Heart right ventricle (tissue), 16 donors: ENCODE measurements around the gene HYAL4. TPM values are rescaled to one million over a fixed set of nuclear protein-coding genes. Genes with fewer than 3 reads are reported as not detected.

Source experiments
- ATAC-seq, 8 donors: fragments of 200-7000 bp; cut with Tn5 transposase; one replicate each; pipeline ENCODE4 v1.9.1; 2020; ENCODE audit warnings: mild to moderate bottlenecking in 8 of 8, moderate library complexity in 8 of 8, moderate number of reproducible peaks in 1 of 8
- DNase-seq, 2 donors: peaks; one replicate each; pipeline ENCODE4 v3.0.0-alpha.2; 2020
- H3K27ac ChIP-seq, 10 donors: fragments of 200-600 bp; sonication (generic) in 2 of 10; one replicate each; pipeline versions ENCODE4 v1.5.0 to v1.8.0; 2020 to 2022; ENCODE audit warnings: mild to moderate bottlenecking in 3 of 10
- H3K27me3 ChIP-seq, 7 donors: fragments of 200-600 bp; one replicate each; pipeline ENCODE4 v1.8.0; 2021 to 2022; ENCODE audit warnings: mild to moderate bottlenecking in 2 of 7
- H3K36me3 ChIP-seq, 9 donors: fragments of 200-600 bp; sonication (generic) in 1 of 9; one replicate each; pipeline versions ENCODE4 v1.5.0 to v1.8.0; 2020 to 2022; ENCODE audit warnings: mild to moderate bottlenecking in 2 of 9
- H3K4me1 ChIP-seq, 9 donors: fragments of 200-600 bp; sonication (generic) in 1 of 9; one replicate each; pipeline versions ENCODE4 v1.5.0 to v1.8.0; 2020 to 2022; ENCODE audit warnings: mild to moderate bottlenecking in 4 of 9
- H3K4me3 ChIP-seq, 10 donors: fragments of 200-600 bp; sonication (generic) in 2 of 10; one replicate each; pipeline versions ENCODE4 v1.5.0 to v1.8.0; 2020 to 2022; ENCODE audit warnings: mild to moderate bottlenecking in 7 of 10, moderate library complexity in 2 of 10
- H3K9me3 ChIP-seq, 11 donors: fragments of 200-600 bp in 10 of 11; sonication (generic) in 2 of 11; one replicate each; pipeline versions ENCODE4 v1.5.0 to v1.8.0; 2013 to 2022; ENCODE audit warnings: mild to moderate bottlenecking in 2 of 11, control low read depth in 1 of 11, moderate library complexity in 1 of 11
- WGBS, 2 donors: extraction: QIAGEN DNeasy Blood & Tissue Kit; methylation state at CpG; one replicate each; pipeline ENCODE4 v1.1.7; 2013; ENCODE audit warnings: inconsistent platforms in 1 of 2; 5-methylcytosine and 5-hydroxymethylcytosine counted together
- intact Hi-C, 10 donors: fragments of 100-400 bp; cut with DNase I; formaldehyde crosslinking; loops; one replicate each; pipeline versions ENCODE4 v1.11.1 to v1.14.2; 2022
- polyA plus RNA-seq, 2 donors: library from polyadenylated mRNA; stranded (reverse); fragments of 200-250 nt; gene quantifications; one replicate each; pipeline ENCODE4 v1.2.3, GENCODE V29; 2013
- total RNA-seq, 10 donors: library from RNA; stranded (reverse); fragmentation: NEBNext Ultra II Directional in 3 of 10; extraction: Animal tissue kit (Norgen Biotek cat#: 25700) in 3 of 10; gene quantifications; one replicate each; pipeline versions ENCODE4 v1.2.1 to v1.2.4, GENCODE V29; 2021 to 2023
- TF ChIP-seq, protein P1 (sequence below), 9 donors: fragments of 200-600 bp; sonication (generic) in 2 of 9; IDR thresholded peaks; one replicate each; pipeline versions ENCODE4 v1.5.0 to v1.8.0; 2021 to 2022; ENCODE audit warnings: antibody characterized with exemption in 9 of 9, mild to moderate bottlenecking in 5 of 9, moderate library complexity in 1 of 9
- donor health status: Arrhythmogenic right ventricular cardiomyopathy.
- donor health status: ischemic (EF 13 %, LVEDD 7.1; RV severe dilation, severe dysfunction).
- donor health status: healthy with polysubstance abuse.
- donor health status: DM: no; HTN: yes; CAD: no.
- donor health status: DM: no; HTN: no; CAD: no.
- donor health status: ischemic (EF 25% LVEDD 6.9; RV normal size, moderate dysfunction).
- donor health status: ischemic (EF 25% LVEDD 5.7; RV mildly dilated, moderate dysfunction).
- donor health status: healthy.
- donor health status: DM: yes; HTN: yes; CAD: no.
- donor health status: Ischemic cardiomyopathy.
- donor health status: ischemic (EF 35%, LVEDD 5.7; RV mildly dilated, moderate dysfunction).
- donor health status: nonischemic (EF 11% LVEDD 7.7; RV severe dilation, severe dysfunction).
- donor health status: DM: yes; HTN: yes; CAD: no.
- donor health status: PGD.
- donor health status: ischemic (EF 29% LVEDD 5.4; RV normal size, mild dysfunction).
- donor health status: nonischemic (EF 23%, LVEDD 6.1; RV moderate dilation, normal function).

The HYAL4 gene
- total and polyA plus RNA-seq, 12 donors: 0.03 to 0.88 (median 0.36) TPM; not detected in 8

DNA sequence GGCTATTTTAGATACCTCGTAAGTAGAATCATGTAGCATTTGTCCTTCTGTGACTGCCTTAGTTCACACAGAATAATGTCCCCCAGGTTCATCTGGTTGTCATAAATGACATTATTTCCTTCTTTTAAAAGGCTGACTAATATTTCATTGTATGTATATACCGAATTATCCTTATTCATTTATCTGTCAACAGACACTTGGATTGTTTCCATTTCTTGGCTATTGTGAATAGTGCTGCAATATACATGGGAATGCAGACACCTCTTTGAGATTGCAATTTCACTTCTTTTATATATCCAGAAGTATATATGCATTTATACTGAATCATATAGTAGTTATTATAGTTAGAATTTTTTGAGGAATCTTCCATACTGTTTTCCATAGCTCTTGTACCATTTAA is 24.1 kb upstream of the HYAL4 start:
- no peak overlapping the region for H3K27ac ChIP-seq
- H3K27me3 ChIP-seq: no peaks in the 10 kb centered on the region
- H3K4me3 ChIP-seq: no peak overlapping the region
- no peak for DNase-seq
- TF ChIP-seq, protein P1, sequence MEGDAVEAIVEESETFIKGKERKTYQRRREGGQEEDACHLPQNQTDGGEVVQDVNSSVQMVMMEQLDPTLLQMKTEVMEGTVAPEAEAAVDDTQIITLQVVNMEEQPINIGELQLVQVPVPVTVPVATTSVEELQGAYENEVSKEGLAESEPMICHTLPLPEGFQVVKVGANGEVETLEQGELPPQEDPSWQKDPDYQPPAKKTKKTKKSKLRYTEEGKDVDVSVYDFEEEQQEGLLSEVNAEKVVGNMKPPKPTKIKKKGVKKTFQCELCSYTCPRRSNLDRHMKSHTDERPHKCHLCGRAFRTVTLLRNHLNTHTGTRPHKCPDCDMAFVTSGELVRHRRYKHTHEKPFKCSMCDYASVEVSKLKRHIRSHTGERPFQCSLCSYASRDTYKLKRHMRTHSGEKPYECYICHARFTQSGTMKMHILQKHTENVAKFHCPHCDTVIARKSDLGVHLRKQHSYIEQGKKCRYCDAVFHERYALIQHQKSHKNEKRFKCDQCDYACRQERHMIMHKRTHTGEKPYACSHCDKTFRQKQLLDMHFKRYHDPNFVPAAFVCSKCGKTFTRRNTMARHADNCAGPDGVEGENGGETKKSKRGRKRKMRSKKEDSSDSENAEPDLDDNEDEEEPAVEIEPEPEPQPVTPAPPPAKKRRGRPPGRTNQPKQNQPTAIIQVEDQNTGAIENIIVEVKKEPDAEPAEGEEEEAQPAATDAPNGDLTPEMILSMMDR (IDR thresholded peaks at IDR 0.05): no peak
- intact Hi-C loops: loop anchor here in 1 of 10 donors (5.0 kb wide), 1 partner anchor 1044 kb away; no protein-coding TSS in a partner anchor
- H3K9me3 ChIP-seq: no peaks in the 10 kb centered on the region
- no peaks in the 10 kb centered on the region for H3K4me1 ChIP-seq
- H3K36me3 ChIP-seq: no peaks in the 10 kb centered on the region
- no peak for ATAC-seq
- 89 to 91% methylated on average over 2 of the region's 2 CpGs for WGBS, 2 donors

DNA sequence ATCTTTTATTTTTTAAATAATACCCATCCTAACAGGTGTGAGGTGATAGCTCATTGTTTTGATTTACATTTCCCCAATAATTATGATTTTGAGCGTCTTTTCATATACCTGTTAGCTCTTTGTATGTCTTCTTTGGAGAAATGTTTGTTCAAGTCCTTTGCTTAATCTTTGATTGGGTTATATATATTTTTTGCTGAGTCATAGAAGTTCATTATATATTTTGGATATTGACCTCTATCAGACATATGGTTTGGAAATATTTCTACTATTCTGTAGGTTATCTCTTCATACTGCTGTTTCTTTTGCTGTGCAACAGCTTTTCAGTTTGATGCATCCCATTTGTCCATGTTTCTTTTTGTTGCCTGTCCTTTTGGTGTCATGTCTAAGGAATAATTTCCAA is 23.6 kb upstream of the HYAL4 start:
- Histone ChIP-seq H3K27me3 (no peaks in the 10 kb centered on the region), H3K36me3 (no peaks in the 10 kb centered on the region), H3K27ac (no peak overlapping the region), H3K4me3 (no peak overlapping the region), H3K4me1 (no peaks in the 10 kb centered on the region), H3K9me3 (no peaks in the 10 kb centered on the region)
- no peak for ATAC-seq
- intact Hi-C loops: loop anchor here in 1 of 10 donors (5.0 kb wide), 1 partner anchor 1044 kb away; no protein-coding TSS in a partner anchor
- 93 to 97% methylated on average over 1 of the region's 1 CpG for WGBS, 2 donors
- DNase-seq: no peak
- TF ChIP-seq, protein P1 (IDR thresholded peaks at IDR 0.05): no peak

DNA sequence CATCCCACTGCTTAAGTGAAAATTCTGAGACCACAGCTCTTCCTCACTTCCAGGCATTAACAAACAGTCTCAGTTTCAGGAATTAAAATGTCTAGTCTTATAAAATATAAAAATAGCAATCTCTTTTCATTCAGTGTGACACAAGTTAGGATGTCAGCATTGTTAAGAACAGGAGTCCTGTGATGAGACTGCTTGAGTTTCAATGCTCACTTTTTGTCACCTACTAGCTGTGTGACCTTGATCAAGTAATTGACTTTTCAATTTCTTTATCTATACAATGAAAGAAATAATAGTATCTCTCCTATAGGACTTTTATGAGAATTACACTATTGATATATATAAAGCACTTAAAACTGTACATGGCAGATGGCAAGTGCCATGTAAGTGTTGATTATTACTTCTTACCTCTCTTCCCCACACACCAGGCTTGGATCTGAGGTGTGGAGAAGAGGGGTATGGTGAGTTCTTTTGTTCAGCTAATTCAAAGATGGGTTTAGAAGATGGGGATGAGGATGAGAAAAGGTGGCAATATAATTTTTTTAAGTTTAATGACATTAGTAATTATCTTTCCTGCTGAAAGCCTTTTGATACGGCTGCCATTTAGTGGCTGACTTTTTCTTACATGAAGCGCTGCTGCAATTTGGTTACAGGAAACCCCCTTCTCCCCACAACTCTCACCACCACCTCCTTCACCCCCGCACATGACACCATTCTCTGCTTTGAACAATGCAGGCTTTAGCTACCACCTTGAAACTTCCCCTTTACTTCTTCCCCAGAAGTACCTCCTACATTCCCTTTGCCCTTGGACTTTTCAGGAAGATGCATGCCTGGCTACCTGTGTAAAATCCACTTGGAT is 20.8 kb upstream of the HYAL4 start:
- TF ChIP-seq, protein P1 (IDR thresholded peaks at IDR 0.05): no peak
- DNase-seq: no peak
- ATAC-seq: no peak
- Histone ChIP-seq H3K4me1 (no peaks in the 10 kb centered on the region), H3K27me3 (no peaks in the 10 kb centered on the region), H3K27ac (no peak overlapping the region), H3K4me3 (no peak overlapping the region), H3K9me3 (no peaks in the 10 kb centered on the region), H3K36me3 (no peaks in the 10 kb centered on the region)
- 86 to 90% methylated on average over 3 of the region's 3 CpGs for WGBS, 2 donors
- intact Hi-C loops: loop anchor here in 1 of 10 donors (5.0 kb wide), 1 partner anchor 1047 kb away; no protein-coding TSS in a partner anchor

GRCh38 chr7:123824754-123825067 is 20.3 kb upstream of the HYAL4 start:
- 29 to 34% methylated on average over 1 of the region's 1 CpG for WGBS, 2 donors
- H3K9me3 ChIP-seq: no peaks in the 10 kb centered on the region
- no peaks in the 10 kb centered on the region for H3K27me3 ChIP-seq
- ATAC-seq (no peak), DNase-seq (no peak)
- TF ChIP-seq, protein P1 (IDR thresholded peaks at IDR 0.05): no peak
- no peak overlapping the region for H3K4me3 ChIP-seq
- no peak overlapping the region for H3K27ac ChIP-seq
- no peaks in the 10 kb centered on the region for H3K4me1 ChIP-seq
- intact Hi-C loops: loop anchor here in 1 of 10 donors (5.0 kb wide), 1 partner anchor 1047 kb away; no protein-coding TSS in a partner anchor
- no peaks in the 10 kb centered on the region for H3K36me3 ChIP-seq
